ENCODE results near the gene ZNF487. TPM values are rescaled to one million over a fixed set of nuclear protein-coding genes. Genes with fewer than 3 reads are reported as not detected.
"Not testable (repeated sequence)": the region's sequence is repeated elsewhere in the genome, so short reads cannot be mapped to it uniquely, and the experiment has no call there.

ZNF487 gene
- total and polyA plus RNA-seq, 2 experiments from 2014 or later: 2.9 to 4.6 TPM

GRCh38 chr10:43421519-43421918 lies 15.4 kb upstream of the ZNF487 start (continued):
- TF ChIP-seq, protein P1, sequence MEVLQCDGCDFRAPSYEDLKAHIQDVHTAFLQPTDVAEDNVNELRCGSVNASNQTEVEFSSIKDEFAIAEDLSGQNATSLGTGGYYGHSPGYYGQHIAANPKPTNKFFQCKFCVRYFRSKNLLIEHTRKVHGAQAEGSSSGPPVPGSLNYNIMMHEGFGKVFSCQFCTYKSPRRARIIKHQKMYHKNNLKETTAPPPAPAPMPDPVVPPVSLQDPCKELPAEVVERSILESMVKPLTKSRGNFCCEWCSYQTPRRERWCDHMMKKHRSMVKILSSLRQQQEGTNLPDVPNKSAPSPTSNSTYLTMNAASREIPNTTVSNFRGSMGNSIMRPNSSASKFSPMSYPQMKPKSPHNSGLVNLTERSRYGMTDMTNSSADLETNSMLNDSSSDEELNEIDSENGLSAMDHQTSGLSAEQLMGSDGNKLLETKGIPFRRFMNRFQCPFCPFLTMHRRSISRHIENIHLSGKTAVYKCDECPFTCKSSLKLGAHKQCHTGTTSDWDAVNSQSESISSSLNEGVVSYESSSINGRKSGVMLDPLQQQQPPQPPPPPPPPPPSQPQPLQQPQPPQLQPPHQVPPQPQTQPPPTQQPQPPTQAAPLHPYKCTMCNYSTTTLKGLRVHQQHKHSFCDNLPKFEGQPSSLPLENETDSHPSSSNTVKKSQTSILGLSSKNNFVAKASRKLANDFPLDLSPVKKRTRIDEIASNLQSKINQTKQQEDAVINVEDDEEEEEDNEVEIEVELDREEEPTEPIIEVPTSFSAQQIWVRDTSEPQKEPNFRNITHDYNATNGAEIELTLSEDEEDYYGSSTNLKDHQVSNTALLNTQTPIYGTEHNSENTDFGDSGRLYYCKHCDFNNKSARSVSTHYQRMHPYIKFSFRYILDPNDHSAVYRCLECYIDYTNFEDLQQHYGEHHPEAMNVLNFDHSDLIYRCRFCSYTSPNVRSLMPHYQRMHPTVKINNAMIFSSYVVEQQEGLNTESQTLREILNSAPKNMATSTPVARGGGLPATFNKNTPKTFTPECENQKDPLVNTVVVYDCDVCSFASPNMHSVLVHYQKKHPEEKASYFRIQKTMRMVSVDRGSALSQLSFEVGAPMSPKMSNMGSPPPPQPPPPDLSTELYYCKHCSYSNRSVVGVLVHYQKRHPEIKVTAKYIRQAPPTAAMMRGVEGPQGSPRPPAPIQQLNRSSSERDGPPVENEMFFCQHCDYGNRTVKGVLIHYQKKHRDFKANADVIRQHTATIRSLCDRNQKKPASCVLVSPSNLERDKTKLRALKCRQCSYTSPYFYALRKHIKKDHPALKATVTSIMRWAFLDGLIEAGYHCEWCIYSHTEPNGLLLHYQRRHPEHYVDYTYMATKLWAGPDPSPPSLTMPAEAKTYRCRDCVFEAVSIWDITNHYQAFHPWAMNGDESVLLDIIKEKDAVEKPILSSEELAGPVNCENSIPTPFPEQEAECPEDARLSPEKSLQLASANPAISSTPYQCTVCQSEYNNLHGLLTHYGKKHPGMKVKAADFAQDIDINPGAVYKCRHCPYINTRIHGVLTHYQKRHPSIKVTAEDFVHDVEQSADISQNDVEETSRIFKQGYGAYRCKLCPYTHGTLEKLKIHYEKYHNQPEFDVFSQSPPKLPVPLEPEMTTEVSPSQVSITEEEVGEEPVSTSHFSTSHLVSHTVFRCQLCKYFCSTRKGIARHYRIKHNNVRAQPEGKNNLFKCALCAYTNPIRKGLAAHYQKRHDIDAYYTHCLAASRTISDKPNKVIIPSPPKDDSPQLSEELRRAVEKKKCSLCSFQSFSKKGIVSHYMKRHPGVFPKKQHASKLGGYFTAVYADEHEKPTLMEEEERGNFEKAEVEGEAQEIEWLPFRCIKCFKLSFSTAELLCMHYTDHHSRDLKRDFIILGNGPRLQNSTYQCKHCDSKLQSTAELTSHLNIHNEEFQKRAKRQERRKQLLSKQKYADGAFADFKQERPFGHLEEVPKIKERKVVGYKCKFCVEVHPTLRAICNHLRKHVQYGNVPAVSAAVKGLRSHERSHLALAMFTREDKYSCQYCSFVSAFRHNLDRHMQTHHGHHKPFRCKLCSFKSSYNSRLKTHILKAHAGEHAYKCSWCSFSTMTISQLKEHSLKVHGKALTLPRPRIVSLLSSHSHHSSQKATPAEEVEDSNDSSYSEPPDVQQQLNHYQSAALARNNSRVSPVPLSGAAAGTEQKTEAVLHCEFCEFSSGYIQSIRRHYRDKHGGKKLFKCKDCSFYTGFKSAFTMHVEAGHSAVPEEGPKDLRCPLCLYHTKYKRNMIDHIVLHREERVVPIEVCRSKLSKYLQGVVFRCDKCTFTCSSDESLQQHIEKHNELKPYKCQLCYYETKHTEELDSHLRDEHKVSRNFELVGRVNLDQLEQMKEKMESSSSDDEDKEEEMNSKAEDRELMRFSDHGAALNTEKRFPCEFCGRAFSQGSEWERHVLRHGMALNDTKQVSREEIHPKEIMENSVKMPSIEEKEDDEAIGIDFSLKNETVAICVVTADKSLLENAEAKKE (CRISPR knock-in tag; IDR thresholded peaks at IDR 0.05): no peak
- no peak for TF ChIP-seq ZNF114 (CRISPR knock-in tag; IDR thresholded peaks at IDR 0.05)
- TF ChIP-seq NANOG (IDR thresholded peaks at IDR 0.05; ENCODE audit: borderline replicate concordance): no peak
- no peak for TF ChIP-seq POLR2AphosphoS5 (IDR thresholded peaks at IDR 0.05; ENCODE audit: low read depth)
- no peak for TF ChIP-seq EZH2 (IDR thresholded peaks at IDR 0.05; ENCODE audit: low read depth, unreplicated experiment)
- no peak for TF ChIP-seq EZH2phosphoT487 (IDR thresholded peaks at IDR 0.05; ENCODE audit: unreplicated experiment)

DNA sequence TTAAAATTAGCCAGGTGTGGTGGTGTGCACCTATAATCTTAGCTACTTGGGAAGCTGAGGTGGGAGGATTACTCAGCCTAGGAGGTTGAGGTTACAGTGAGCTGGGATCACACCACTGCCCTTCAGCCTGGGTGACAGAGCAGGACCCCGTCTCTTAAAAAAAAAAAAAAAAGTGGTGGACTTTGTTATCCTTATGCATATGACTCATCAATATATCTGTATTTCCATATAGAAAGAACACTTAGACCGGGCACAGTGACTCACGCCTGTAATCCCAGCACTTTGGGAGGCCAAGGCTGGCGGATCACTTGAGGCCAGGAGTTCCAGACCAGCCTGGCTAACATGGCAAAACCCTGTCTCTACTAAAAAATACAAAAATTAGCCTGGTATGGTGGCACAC lies 15.0 kb upstream of the ZNF487 start:
- H3K27me3 ChIP-seq (ENCODE audit: insufficient read depth); H3K4me3 Mint-ChIP-seq; H3K27ac ChIP-seq (ENCODE audit: low read depth); H4K20me1 ChIP-seq (replicated peaks; ENCODE audit: insufficient read depth); H3K27me3 Mint-ChIP-seq (ENCODE audit: insufficient read depth, low read depth, poor library complexity); H3K36me3 ChIP-seq (ENCODE audit: insufficient read depth); DNase-seq (ENCODE audit: low spot score); ATAC-seq; H3K27ac Mint-ChIP-seq; H3K4me2 ChIP-seq; H2AFZ ChIP-seq; H3K9me2 ChIP-seq (ENCODE audit: insufficient read depth); H3K4me1 ChIP-seq (ENCODE audit: insufficient read depth); H3K4me1 Mint-ChIP-seq; H3K79me2 ChIP-seq (replicated peaks; ENCODE audit: insufficient read depth); H3K4me3 ChIP-seq: not testable (repeated sequence)
- H3K36me3 Mint-ChIP-seq (ENCODE audit: low read depth): peaks cover 14% of the 10 kb centered on the region
- H3K9me3 Mint-ChIP-seq: peaks cover 22% of the 10 kb centered on the region
- H3F3A ChIP-seq (replicated peaks; ENCODE audit: low read depth): peaks cover 16% of the 10 kb centered on the region

Measured in GM23338 (cell line).